GM18498 (cell line): ENCODE results near the gene RESF1.

Source experiments
- ATAC-seq: cut with Tn5 transposase; IDR thresholded peaks from one replicate; pipeline ENCODE4 v1.9.1; 2021; ENCODE audit warnings: mild to moderate bottlenecking, moderate library complexity; ENCODE audit not compliant: unreplicated experiment

Gene RESF1

DNA sequence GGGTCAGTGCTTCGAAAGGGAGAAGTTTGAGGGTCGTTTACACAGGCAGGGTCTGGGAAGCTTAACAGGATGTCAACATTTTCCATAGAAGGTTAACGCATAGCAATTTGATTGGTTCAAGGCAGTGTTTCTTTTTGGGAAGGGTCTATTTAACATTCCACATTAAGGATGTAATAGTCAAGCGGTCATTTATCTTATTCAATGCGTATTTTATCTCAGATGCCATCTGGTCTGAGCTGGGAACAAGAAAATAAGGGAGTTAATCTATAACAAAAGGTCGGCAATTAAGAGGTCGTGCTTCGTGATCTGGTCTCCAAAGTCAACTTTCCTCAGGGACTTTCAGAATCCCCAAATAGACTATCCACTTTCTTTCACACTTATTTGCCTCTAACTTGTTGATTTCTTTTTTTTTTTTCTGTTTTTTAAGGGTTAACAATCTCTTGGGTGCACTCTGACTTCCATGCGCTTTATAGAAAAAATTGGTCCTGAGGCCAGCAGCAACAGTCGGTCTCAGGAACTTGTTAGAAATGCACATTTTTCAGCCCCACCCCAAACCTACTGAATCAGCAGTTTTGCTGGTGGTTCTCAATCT is 550 bp upstream of the RESF1 start:
- no peak for ATAC-seq

DNA sequence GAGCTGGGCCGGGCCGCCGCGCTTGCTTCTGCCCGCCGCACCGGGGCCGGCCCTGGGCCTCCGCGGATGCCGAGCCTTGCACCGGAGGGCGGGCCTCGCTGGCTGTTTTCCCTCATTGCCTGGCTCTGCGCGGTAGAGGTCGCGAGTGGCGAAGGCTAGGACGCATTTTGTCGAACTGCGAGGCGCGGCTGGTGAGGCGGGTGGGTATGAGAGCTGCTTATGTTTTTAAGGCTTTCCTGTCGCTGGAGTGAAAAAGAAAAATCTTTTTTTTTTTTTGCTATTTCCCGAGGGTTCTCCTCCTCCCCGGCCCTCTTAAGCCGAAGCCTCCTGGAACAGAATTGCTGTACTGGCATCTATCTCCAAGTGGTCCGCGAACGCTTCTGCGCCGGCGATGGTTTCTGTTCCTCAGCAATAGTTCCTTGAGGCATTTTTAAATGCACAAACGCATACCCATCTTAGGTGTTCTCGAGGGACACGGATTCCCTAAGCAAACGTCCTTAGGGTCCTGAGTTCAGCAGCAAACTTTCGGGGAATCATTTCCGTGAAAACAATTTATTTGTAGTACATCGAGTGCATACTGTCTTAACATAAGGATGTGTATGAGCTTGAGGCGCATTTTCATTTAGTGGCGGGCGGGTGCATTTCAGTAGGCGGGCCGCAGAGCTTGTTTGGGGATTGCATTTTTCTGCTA is 631 bp downstream of the RESF1 start:
- peak; percentile 44 for ATAC-seq

DNA sequence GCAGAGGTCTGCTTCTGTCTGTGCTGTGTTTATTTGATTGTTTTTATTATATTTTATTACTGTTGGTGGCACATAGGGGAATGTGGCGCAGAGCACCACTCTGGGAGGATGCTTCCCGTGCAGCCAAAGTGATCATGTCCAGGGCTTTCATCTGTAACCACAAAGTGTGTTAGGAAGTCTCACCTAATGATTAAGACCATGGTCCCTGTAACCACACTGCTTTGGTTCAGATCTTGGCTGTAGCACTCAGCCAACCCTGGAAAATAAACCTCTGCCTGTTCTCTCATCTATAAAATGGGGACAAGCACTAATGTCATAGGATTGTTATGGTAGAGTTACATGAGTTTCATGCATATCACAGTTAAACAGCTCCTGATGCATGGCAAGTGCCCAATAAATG is 1.9 kb downstream of the RESF1 start:
- ATAC-seq, result no peak

DNA sequence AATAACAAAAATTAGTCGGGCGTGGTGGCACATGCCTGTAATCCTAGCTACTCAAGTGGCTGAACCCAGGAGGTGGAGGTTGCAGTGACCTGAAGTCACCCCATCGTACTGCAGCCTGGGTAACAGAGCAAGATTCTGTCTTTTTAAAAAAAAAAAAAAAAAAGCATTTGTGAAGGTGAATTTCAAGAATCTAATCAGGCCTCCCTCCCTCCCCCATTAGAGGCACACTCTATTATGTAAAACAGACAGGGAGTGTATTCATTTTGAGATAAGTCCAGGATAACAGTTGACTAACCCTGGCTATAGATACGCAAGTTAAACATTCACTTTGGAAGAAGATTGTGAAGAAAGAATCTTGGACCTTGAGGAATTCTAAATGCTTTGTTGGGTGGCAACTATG is 2.9 kb downstream of the RESF1 start:
- no peak for ATAC-seq

DNA sequence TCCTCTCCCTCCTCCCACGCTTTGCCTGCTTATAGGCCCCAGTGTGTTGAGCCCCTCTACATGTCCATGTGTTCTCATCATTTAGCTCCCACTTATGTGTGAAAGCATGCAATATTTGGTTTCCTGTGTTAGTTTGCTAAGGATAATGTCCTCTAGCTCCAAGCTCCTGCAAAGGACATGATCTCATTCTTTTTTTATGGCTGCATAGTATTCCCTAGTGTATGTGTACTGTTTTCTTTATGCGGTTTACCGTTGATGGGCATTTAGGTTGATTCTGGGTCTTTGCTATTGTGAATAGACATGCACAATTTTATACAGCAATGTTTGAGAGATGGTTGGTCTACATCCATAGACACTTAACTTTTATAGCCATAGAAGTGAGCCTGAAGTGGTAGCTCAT is 5.1 kb downstream of the RESF1 start:
- no peak for ATAC-seq

DNA sequence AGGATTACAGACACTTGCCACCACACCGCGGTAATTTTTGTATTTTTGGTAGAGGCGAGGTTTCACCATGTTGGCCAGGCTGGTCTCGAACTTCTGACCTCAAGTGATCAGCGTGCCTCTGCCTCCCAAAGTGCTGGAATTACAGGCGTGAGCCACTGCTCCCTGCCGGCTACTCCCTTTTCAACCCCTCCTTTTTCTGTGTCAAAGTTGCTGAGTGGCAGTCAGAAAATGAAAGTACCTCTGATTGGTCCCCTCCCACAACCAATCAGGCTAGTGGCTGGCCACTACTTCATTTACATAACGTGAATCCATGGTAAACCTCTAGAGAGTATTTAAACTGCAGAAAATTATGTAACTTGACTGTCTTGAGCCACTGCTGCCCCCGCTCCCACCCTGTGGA is 5.9 kb downstream of the RESF1 start:
- ATAC-seq, result no peak

DNA sequence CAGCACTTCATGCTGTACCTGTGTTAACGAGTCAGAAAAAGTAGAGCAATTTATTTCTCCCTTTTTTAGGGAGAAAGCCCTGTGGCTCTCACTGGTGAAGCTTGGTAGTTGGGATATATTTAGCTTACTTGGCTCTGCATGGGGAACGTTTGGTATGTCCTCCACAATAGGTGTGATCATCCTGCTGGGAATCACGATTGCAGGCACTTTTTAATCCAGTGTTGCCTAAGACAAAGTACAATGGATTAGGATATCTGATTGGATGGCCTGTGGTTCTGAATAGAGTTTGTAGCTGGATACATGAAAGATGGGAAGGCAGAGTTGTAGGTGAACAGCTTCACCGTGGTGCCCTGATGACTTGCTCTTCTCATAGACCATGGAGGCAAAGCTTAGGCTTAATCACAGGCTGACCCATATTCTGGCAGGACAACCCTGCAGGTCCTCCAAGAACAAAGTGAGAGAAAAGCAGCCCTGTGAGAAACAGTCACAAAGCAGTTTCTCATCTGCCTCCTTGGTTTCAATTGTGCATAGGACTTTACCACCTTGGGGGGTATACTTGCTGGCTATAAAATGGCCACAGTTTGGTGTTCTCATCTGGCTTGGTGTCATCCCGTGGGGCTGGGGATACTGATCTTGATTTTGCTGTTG is 7.5 kb downstream of the RESF1 start:
- ATAC-seq, result no peak

DNA sequence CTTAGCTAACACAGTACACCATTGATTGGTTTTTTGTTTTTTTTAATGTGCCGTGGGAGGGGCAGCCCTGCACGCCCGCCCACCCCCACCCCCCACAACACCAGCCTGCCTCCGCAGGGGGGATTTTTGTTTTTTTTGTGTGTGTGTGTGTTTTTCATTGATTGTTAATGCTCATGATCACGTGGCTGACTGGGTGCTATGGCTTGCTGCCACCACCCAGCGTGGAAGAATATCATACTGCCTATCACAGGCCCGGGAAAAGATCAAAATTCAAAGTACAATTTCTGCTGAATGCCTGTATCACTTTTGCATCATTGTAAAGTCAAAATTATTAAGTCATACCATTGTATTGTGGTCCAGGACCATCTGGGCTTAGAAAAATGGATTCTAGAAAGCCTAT is 8.3 kb downstream of the RESF1 start:
- ATAC-seq, result no peak

DNA sequence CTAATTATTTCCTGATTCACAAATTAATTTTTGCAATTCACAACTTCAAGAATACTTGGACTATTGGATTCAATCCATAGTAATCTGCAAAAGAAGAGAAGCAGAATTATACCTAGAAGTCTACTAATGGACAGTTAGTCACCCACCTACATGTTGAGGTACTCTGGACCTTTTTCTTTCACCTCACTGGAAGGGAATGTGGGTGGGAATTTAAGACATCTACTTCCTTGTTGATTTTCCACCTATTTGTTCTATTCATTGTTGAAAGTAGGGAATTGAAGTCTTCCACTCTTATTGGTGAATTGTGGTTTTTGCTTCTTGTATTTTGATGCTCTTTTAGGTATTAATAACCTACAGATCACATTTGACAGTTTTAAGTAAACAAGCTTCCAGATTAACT is 11.0 kb downstream of the RESF1 start:
- no peak for ATAC-seq

DNA sequence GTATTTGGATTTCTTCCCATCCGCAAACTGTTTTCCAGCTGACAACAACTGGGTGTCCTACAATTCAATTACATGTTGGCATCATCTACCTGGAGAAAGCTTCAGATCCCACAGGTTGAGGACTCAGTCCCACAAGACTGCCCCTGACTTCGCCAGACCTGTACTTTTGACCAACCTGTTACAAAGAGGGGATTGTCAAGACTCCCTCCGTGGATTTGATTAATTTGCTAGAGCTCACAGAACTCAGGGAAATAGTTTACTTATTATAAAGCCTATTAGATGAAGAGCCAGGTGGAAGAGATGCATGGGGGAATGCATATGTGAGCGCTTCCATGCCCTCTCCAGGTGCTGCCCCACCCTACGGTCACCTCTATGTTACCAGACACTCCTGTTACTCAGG is 14.6 kb downstream of the RESF1 start:
- no peak for ATAC-seq

DNA sequence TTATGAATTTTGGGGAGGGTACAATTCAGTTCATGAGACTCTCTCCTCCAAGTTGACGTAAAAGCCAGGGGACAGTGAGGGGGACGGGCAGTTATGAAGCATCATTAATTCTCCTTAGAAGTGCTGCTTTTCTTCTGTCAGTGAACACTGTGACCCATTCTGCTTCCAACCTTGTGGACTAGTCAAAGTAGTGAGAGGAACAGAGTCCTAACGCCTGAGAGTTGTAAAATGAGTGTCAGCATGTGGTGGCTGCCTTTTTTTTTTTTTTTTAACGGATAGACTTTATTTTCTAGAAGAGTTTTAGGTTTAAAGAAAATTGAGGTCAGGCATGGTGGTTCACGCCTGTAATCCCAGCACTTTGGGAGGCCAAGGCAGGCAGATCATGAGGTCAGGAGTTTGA is 15.5 kb downstream of the RESF1 start:
- ATAC-seq, result no peak

DNA sequence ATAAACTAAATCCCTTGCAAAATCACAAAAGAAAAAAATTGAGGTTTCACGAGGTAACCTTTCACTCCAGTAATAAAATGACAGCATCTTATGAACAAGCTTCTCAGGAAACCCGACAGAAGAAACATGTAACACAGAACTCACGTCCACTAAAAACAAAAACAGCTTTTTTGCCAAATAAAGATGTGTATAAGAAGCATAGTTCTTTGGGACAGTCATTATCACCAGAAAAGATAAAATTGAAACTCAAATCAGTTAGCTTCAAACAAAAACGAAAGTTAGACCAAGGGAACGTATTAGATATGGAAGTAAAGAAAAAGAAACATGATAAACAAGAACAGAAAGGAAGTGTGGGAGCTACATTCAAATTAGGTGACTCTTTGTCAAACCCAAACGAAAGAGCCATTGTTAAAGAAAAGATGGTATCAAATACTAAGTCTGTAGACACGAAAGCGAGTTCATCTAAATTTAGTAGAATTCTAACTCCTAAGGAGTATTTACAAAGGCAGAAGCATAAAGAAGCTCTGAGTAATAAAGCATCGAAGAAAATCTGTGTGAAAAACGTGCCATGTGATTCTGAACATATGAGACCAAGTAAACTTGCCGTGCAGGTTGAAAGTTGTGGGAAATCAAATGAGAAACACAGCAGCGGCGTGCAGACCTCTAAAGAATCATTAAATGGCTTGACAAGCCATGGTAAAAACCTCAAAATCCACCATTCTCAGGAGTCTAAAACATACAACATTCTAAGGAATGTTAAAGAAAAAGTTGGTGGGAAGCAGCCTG is 25.8 kb downstream of the RESF1 start:
- no peak for ATAC-seq

DNA sequence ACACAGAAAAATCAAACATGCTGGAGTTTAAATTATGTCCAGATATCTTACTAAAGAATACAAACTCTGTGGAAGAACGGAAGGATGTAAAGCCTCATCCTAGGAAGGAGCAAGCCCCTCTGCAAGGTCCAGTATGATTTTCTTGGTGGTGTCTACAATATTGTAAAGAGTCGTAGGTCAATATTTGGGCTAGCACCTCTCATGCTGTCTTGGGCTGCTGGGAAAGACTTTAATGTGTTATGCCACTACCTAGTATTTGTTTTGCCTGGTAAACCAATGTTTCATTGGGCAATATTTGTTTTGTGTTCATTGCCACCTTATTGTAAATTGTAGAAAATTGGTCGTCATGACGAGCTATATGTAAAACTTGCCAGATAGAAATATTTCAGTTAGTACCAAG is 26.6 kb downstream of the RESF1 start:
- ATAC-seq, result no peak

DNA sequence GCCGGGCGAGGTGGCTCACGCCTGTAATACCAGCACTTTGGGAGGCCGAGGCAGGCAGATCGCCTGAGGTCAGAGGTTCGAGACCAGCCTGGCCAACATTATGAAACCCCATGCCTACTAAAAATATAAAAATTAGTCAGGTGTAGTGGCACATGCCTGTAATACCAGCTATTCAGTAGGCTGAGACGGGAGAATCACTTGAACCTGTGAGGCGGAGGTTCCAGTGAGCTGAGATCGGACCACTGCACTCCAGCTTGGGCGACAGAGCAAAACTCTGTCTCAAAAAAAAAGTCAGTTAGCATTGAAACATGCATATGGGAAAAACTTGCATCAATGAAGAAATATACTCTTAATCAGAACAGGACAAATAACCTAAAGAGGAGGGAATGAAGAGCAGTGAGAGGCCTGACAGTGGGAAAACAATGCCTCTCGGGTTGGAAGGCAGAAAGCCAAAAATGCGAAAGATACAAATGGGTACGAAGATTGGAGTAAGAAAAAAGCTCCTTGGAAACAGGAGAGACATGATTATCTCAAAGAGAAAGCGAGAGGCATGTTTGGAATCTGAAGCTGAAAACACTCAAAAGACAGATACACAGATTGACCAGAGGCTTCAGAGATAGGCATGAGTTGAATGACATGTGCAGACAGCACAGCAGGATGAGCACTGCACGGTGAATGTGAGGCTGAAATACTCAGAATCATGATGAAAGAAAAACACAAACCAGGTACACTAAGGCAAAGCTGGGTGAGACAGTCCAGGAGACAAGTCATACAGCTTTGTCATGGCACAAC is 30.6 kb downstream of the RESF1 start:
- no peak for ATAC-seq

DNA sequence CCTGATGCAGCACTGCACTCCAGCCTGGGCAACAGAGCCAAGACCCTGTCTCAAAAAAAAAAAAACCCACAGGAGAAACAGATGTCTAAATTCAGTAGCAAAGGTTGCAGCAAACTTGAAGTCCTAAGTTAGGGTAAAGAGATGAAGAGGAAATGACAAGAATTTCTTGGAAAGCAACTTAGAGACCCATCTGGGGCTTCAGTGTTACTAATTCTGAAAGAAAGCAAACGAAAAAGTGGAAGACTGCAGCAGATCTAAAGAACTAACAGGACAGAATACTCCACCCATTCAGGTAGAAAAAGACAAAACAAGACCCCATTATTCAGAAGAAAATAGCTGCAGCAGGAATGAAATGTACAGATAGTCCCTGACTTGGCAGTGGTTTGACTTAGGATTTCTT is 31.9 kb downstream of the RESF1 start:
- ATAC-seq, result no peak

DNA sequence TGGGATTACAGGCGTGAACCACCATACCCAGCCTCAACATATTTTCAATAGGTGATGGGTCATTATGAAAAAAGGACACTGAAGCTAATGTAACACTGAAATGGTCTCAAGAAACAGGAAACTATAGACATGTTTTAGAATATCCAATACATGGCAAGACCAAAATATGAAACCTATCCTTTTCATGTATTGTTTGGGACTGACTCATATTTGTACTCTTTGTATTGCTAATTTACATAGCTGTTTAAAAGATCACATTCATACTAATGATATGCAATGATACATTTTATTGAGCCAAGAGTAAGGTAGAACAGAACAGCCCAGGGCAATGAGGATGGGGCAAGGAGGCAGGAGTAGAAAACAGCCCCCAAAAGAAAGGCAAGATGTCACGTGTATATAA is 32.6 kb downstream of the RESF1 start:
- ATAC-seq, result no peak

DNA sequence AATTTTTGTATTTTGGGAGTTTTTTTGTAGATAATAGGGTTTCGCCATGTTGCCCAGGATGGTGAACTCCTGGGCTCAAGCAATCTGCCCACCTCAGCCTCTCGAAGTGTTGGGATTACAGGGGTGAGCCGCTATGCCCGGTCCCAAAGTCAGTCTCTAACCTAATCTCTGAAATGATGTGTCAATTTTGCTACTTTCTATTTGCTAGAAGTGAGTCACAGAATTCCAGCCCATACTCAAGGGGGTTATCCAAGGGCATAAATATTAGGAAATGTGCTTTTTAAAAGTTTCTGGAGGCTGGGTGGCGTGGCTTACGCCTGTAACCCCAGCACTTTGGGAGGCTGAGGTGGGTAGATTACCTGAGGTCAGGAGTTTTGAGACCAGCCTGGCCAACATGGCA is 40.5 kb downstream of the RESF1 start:
- no peak for ATAC-seq

DNA sequence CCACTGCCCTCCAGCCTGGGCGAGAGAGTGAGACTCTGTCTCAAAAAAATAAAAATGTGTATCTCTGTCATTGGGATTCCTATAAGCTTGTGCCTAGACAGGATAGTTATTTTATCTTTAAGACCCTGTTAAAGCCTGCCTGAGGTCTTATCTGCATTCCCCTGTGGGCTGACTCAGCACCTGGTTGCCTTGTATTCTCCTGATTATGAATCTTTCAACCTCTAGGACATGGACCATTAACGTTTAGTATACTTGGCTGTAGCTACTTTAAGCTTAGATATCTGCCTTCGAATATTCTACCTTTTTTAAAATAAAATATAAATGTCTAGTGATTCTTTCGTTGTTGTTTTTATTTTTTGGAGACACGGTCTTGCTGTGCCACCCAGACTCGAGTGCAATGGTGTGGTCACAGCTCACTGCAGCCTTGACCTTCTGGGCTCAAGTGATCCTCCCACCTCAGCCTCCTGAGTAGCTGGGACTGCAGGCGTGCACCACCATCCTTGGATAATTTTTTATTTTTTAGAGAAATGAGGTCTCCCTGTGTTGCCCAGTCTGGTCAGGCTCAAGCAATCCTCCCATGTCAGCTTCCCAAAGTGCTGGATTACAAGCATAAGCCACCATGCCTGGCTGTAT is 41.3 kb downstream of the RESF1 start:
- ATAC-seq, result no peak

DNA sequence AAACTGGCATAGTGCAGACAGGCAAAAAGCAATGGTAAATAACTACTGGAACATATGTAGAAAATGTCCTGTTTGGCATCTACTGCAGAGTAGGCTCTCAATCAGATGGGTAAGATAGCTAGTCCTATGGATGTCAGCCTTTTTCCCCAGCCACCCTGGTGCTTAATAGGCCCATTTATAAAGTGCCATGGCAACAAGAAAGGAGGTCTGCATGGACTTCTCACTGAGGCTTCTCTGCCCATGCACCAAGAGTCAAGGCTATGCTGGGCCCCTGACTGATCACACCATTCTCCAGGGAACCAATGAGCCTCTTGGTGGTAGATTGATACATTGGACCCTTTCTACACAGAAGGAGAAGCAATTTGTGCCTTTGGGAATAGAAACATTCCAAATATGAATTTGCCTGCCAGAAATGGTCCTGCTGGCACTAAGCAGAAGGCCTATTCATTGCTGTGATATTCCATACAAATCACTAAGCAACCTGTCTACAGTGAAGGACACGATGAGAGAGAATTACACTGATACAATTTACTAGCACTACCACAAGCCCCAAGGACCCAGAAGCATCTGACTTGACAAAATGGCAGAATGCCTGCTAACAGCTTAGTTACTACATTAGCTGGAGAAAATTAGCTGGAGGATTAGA is 43.8 kb downstream of the RESF1 start:
- no peak for ATAC-seq

DNA sequence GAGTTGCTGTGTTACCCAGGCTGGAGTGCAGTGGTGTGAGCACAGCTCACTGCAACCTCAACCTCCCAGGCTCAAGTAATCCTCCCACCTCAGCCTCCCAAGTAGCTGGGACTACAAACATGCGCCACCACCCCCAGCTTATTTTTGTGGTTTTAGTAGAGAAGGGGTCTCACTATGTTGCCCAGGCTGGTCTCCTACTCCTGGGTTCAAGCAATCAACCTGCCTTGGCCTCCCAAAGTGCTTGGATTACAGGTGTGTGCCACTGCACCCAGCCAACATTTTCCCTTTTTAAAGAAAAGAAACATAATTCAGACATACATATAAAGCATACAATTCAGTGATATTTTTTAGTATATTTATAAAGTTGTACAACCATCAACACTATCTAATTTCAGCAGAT is 44.4 kb downstream of the RESF1 start:
- no peak for ATAC-seq
